Uterus (tissue), 4 donors: Measurements from ENCODE around the gene PDK2. TPM values are rescaled to one million over a fixed set of nuclear protein-coding genes. Genes with fewer than 3 reads are reported as not detected.

Experiments used
- DNase-seq, 2 donors: peaks; one replicate each; pipeline ENCODE4 v3.0.0-alpha.2; 2019 to 2020
- H3K27ac ChIP-seq, 2 donors: fragments of 200-600 bp; sonication (generic); 1 replicate in 1 of 2; 2 replicates in 1 of 2; pipeline ENCODE4 v1.5.1; 2016 to 2018
- H3K27me3 ChIP-seq, 2 donors: fragments of 200-600 bp; sonication (generic); one replicate each; pipeline ENCODE4 v1.5.1; 2018 to 2019; ENCODE audit warnings: control low read depth in 1 of 2
- H3K36me3 ChIP-seq, 2 donors: fragments of 200-600 bp; sonication (generic); one replicate each; pipeline ENCODE4 v1.5.1; 2019; ENCODE audit warnings: control low read depth in 1 of 2
- H3K4me1 ChIP-seq, 2 donors: fragments of 200-600 bp; sonication (generic); one replicate each; pipeline ENCODE4 v1.5.1; 2018 to 2019; ENCODE audit warnings: control low read depth in 1 of 2
- H3K4me3 ChIP-seq, 2 donors: fragments of 200-600 bp; sonication (generic); 1 replicate in 1 of 2; 2 replicates in 1 of 2; pipeline ENCODE4 v1.5.1; 2018 to 2019; ENCODE audit warnings: mild to moderate bottlenecking in 1 of 2
- H3K9me3 ChIP-seq, 2 donors: fragments of 200-600 bp; sonication (generic); one replicate each; pipeline ENCODE4 v1.5.1; 2019; ENCODE audit warnings: control low read depth in 1 of 2
- CTCF ChIP-seq, 4 experiments: fragments of 200-600 bp in 2 of 4; fragments of 450-650 bp in 2 of 4; sonication (generic) in 2 of 4; IDR thresholded peaks; one replicate each; pipeline ENCODE4 v1.5.1; 2016 to 2019; ENCODE audit warnings: antibody characterized with exemption in 4 of 4, mild to moderate bottlenecking in 2 of 4, moderate library complexity in 1 of 4
- POLR2A ChIP-seq, 2 donors: fragments of 450-650 bp; IDR thresholded peaks; one replicate each; pipeline ENCODE4 v1.6.1; 2016; ENCODE audit warnings: antibody characterized with exemption in 2 of 2, mild to moderate bottlenecking in 1 of 2, moderate library complexity in 1 of 2
- intact Hi-C: fragments of 100-400 bp; cut with DNase I; formaldehyde crosslinking; loops from one replicate; pipeline ENCODE4 v1.15.1; 2023; ENCODE audit warnings: low total_unique reads
- total RNA-seq, 4 donors: library from RNA; depleted of rRNA in 3 of 4; stranded (reverse); fragments of >200 nt in 3 of 4; gene quantifications; one replicate each; pipeline versions ENCODE4 v1.1.0 to v1.2.4, GENCODE V29; 2014 to 2023
- donor health status: DM: yes; HTN: yes; CAD: no.

PDK2 gene
- total RNA-seq, 4 donors from 2014 or later, result 12.9 to 62.6 (median 32.4) TPM

DNA sequence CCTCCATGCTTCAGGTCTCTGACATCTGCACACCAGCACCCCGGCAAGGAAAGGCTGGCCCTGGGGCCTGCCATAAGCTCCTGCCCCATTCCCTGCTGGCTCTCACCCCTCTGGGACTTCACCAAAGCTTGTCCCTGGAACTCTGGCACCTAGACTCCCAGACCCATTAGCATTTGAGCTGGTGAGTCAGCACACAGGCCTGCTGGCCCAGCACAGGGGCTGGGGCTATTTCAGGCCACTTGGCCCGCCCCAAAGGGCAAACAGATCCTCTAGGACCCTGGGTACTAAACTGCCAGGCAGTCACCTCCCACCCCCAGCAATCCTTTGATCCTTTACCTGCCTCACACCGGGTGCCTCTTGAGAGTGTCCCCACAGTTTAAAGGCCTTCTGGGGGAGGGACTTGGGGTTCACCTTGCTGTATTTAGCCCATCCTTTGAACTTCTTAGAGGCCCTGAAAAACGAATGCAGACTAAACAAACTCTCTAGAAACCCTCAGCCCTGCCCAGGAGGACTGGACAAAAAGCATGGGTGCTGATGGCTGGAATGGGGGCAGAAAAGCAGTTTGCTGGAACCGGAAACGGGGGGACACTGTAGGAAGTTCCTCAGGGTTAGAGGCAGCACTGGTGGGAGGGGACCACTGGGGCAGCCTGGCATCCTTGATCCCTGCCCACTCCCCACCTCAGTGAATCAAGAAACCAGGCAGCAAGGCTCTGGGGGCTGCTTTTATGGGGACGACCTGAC lies 38.0 kb downstream of the PDK2 start:
- Histone ChIP-seq H3K4me1 (peaks cover 0 to 5% of the 10 kb centered on the region in 2 donors), H3K4me3 (no peak overlapping the region), H3K36me3 (no peaks in the 10 kb centered on the region), H3K27ac (peak overlapping the region in 1 of 2 donors; percentile 11), H3K9me3 (no peaks in the 10 kb centered on the region), H3K27me3 (no peaks in the 10 kb centered on the region)
- no peak for DNase-seq
- TF ChIP-seq CTCF (IDR thresholded peaks at IDR 0.05) (no peak), POLR2A (IDR thresholded peaks at IDR 0.05) (no peak)
- intact Hi-C loops, result no loop called here

DNA sequence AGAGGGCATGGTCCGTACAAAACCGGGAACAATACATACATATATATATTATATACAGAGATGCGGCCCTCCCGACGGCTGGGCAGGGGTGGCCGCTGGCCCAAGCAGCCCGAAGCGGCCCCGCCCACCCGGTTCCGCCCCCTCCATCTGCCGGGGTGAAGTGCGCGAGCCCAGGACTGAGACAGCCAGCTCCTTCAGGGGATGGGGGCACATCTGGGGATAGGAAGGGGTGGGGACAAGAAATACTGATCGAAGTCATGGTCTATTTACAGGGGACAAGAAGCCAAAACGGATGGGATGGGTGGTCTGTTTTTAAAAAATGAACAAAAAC lies 38.6 kb downstream of the PDK2 start:
- Histone ChIP-seq H3K9me3 (no peaks in the 10 kb centered on the region), H3K4me1 (peaks cover 0 to 5% of the 10 kb centered on the region in 2 donors), H3K27me3 (no peaks in the 10 kb centered on the region), H3K27ac (peak overlapping the region in 1 of 2 donors; percentile 11), H3K4me3 (no peak overlapping the region), H3K36me3 (no peaks in the 10 kb centered on the region)
- TF ChIP-seq CTCF (IDR thresholded peaks at IDR 0.05), result no peak
- TF ChIP-seq POLR2A (IDR thresholded peaks at IDR 0.05), result no peak
- intact Hi-C loops, result no loop called here
- no peak for DNase-seq

DNA sequence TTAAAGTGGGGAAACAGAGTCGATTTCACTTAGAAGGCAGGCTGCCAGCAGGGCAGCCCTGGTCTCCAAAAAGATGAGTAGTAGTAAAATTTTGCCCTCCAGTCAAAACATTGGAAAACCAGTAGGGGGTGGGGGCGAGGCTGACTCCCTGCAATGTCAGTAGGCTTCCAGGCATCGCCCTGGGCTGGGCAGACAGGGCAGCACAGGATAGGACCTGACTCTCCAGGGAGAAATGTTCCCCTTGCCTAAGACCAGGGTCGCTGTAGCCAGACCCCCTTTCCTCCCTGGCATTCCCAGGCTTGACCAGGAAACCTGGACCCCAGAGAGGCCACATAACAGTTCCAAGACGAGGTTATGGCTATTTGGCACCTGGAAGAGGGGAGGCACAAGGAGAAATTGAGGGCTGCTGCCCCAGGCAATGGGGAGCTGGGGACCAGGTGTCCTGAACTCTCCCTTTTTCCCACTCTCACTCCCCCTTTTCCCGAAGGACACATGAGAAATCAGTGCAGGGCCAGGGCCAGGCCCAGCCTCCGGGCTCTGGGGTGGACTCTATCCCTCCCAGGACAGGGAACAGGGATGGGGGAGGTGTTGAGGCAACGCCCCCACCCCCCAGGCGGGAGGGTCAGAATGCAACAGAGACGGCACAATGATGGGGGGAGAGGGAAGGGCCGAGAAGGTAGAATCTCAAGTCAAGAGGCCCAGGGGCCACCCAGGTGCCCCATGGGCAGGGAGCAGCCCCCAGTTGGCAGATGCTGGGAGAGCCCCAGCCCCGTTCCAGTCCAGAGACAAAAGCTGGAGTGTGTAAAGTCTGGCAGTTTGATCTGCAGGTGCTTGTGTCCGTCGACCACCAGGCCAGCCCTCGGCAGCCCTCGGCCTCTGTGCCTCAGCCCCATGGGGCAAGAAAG lies 39.3 kb downstream of the PDK2 start:
- TF ChIP-seq POLR2A (IDR thresholded peaks at IDR 0.05) (no peak), CTCF (IDR thresholded peaks at IDR 0.05) (no peak)
- peaks cover 0 to under 1% of the 10 kb centered on the region in 2 donors for H3K4me1 ChIP-seq
- intact Hi-C loops, result no loop called here
- no peaks in the 10 kb centered on the region for H3K27me3 ChIP-seq
- H3K4me3 ChIP-seq, result no peak overlapping the region
- H3K9me3 ChIP-seq, result no peaks in the 10 kb centered on the region
- no peak overlapping the region for H3K27ac ChIP-seq
- no peaks in the 10 kb centered on the region for H3K36me3 ChIP-seq
- DNase-seq, result no peak

DNA sequence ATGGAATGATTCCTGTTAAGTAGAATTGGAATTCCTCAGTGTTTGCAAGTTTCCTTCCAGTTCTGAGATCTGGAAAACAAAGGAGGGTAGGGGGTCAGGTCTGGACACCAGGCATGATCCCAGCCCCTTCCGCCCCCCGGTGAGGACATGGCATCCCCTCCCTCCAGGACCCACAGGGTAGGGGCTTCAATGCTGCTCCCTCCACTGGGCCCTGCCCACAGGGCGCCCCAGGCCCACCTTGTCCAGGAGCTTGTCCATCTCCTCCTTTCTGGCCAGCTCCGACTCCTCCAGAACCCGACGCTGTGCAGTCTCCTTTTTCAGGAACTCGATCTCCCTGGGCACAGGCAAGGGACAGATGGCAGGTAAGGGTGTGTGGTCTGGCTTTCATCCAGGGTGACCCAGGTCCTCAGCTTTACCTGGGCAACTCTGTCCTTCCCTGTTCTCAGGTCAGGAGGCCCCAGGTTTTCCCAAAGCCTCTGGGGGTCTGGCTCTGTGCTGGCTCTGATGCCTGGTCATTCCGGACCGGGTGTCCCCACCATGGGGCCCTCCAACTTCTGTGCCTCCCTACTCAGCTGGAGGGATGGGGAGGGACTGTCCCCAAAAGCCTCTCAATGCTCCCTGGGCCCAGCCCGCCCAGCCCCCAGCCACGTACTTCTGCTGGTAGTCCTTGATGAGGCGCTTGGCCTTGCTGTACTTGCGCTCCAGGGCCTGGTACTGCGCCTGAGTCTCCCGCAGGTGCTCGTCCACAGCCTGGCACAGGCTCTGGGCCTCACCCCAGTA lies 40.4 kb downstream of the PDK2 start:
- Histone ChIP-seq H3K27me3 (no peaks in the 10 kb centered on the region), H3K4me3 (no peak overlapping the region), H3K4me1 (peaks cover 0 to 4% of the 10 kb centered on the region in 2 donors), H3K36me3 (no peaks in the 10 kb centered on the region), H3K27ac (no peak overlapping the region), H3K9me3 (no peaks in the 10 kb centered on the region)
- no peak for DNase-seq
- no peak for TF ChIP-seq CTCF (IDR thresholded peaks at IDR 0.05)
- no peak for TF ChIP-seq POLR2A (IDR thresholded peaks at IDR 0.05)
- intact Hi-C loops, result no loop called here
